Activated T-helper 1 cell treated with Interleukin-2 at 50 U/mL for 16 hours (primary cell): ENCODE results near the gene CFAP54.
"Not testable (repeated sequence)": the region's sequence is repeated elsewhere in the genome, so short reads cannot be mapped to it uniquely, and the experiment has no call there.

ENCODE experiments used
- DNase-seq: peaks from one replicate; pipeline ENCODE4 v3.0.0-alpha.2; 2020; ENCODE audit warnings: low read depth

Gene CFAP54, protein sequence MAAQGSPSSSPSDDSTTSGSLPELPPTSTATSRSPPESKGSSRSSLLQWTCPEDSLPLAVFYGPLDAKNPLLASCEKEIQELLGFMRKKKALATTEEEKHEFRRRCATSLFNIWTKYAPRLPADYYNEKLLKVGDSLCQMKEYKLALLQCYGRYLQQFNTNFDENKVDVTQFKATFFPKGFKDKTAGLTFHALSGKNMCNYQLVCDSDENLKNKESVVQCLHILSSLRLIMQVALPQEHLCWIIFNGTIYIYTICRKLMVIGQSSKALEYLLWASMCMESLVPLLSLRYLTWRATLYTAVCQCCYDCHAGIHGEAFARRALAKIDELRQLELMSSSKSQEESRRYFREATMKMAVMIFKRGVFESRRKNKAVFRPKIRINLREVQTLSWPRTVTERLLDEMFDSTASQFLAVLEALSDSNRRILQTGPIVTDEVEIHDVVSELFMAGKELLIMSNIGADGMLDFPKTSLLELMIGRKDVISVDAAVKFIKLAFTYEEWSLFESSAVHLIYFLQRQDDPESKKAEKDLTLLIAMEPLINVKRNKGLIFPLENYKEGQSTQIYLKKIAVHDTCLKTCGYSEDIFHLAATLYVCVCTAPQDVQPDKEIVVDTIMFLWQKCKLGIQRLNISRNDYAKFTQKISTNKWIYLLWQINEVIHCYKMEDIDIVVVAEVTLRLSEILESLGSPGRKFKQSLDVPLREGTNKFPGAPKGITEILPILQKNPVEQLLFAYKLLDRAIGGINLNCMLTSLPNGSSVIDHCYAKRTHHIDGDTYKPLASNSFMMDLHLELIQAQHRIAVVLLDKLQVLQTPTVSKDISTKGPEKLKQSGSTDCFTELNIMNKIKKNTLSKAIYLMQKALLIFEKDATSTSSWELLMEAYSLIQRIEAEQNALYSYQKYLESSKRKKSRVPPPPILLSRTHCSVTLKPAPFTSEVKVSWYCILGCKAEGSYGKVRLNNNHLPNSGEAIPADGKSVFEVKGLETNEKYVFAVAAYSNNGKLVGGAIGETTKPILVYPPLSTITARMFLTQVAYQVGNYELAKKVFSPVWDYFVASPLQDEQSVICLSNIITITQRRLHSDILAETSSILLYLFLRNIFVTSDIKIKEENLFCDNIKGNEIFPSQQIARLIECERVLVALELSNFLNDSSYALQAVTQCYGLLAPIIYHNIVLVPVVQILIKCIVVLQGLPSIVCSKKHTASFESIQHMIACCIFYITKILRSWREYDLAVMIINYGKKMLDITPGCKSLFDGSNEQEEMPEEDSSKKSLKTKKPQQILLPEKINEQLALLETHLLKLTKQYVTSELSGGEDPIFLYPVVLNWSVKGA (N-terminal part only)

DNA sequence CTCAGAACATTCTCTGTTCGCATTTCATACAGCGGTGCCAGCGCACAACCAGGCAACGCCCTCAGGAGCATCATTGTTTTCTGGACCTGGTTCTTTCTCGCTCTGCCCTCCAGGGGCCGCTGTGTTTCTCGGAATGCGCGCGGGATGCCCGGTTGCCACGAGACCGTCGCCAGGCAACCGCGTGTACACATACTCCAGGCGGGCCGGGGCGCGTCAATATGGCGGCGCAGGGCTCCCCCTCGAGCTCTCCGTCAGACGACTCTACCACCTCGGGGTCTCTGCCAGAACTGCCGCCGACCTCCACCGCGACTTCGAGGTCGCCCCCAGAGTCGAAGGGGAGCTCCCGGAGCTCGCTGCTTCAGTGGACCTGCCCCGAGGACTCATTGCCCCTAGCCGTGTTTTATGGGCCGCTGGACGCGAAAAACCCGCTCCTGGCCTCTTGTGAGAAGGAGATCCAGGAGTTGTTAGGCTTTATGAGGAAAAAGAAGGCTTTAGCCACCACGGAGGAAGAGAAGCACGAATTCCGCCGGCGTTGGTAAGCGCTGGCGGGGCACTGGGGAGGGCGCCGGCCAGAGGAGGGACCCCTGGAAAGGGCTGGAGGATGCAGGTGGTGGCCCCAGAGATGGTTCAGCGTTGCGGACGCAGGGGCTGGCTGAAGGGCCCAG lies at the start of gene CFAP54:
Gene CFAP54, plus strand, starts transcription at position 186 of the 665 bp plus-strand sequence. Its CDS starts 33 bp downstream, at position 219.
- peak; percentile 89 for DNase-seq

DNA sequence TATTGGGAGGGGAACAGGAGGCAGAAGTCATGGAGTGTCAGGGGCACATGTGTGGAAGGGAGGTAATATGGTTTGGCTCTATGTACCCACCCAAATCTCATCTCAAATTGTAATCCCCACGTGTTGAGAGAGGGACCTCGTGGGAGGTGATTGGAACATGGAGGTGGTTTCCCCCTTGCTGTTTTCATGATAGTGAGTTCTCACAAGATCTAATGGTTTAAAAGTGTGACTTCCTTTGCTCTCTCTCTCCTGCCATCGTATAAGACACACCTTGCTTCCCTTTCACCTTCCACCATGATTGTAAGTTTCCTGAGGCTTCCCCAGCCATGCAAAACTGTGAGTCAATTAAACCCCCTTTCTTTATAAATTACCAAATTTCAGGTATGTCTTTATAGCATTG lies 47.6 kb upstream of the CFAP54 start:
- DNase-seq = no peak

DNA sequence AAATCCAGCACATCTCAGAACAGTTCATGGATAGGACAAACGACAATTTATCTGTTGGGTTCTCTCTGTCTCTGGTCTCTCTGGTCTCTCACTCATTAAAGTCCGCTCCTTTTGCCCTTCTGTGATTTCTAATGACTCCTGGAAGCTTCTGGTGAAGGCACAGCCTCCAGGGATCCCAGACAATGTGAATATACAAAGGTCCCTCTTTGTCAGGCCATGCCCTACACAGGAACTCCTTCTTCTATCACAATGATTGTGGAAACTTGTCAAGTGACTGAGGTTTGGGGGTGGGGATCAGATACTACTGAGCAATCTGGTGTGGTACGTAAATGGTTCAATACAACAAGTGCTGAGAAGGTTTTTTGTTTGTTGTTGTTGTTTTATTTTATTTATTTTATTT lies 46.5 kb upstream of the CFAP54 start:
- no peak for DNase-seq

DNA sequence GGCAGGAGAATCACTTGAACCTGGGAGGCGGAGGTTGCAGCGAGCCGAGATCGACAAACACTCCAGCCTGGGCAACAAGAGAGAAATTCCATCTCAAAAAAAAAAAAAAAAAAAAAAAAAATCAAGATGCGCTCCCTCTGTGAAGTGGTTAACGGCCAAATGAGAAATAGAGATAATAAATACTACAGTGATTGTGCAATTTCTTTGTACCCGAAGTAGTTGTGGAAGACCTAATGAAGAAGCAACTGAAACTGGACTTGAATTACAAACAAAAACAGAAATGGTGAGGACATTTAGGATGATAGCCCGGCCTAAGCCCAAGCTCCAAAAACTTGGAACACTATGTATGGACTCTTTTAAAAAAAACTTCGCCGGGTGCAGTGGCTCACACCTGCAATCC lies 45.0 kb upstream of the CFAP54 start:
- no peak for DNase-seq

DNA sequence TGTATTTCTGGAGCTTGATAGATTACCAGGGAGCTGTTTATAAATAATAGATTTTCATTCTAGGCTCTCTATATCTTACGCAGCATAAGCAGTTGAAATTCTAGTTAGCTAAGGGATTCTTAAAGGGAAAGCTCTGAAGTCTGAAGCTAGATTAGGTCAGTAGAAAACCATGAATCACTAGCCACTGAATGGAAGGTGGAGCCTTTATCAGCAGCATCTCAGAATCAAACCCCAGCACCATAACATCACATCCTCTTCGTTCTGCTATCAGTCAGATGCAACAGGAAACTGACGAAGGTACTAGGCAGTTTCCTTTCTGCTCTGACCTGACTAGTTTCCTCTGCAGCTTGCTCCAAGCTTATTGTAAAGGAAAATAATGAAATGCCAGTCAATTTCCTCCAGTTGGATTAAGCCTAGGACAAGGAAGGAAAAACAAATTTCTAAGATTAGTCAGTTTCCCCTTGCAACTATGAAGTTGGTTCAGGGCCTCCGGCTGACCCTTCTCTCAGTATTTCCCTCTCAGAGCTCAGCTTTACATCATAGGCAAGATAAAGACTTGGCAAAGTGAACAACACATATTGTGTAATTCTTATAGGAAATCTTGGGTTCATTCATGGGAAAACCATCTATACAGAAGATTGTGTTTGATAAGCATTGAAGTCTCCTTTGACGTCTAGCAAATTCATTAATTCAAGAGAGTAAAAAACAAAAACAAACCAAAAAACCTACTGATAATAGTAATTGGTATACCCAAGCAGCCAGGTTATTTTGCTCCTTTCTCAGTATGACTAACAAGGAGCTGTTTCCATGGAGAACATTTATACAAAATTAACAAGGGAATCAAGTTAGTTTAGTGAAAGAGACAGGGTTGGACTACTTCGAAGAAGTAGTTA lies 43.4 kb upstream of the CFAP54 start:
- peak; percentile 36 for DNase-seq

DNA sequence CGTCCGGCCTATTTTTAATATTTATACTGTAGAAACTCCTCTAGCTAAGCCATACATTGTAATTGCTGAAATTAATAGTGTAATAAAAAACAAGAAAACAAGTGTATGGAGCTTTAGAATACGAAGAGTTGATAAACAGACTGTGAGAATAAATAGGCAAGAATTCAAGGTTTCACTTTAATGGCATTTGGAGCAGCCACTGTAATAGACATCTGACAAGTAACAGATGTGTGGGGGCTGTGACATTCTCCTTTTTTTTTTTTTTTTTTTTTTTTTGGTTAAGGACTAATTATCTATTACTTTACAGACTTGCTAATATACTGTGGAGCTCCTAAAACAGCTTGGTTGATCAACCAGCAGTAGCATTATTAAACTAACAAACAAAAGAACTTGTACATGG lies 42.1 kb upstream of the CFAP54 start:
- no peak for DNase-seq

DNA sequence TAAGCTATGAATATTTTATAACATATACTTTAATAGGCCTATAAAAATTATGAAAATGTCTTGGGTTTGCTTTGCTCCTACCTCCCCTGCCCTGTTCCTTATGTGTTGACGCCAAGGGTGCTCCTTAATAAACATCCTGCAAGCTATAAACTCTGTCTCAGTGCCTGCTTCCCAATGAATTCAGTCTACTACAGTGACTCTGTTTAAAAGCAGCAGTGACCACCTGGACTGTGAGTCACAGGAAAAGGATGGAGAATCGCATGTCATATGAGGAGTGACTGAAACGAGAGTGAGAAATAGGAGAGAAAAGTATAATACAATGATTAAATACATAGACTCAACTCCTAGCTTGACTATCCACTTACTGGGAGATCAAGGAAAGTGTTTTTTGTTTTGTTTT lies 41.1 kb upstream of the CFAP54 start:
- no peak for DNase-seq

DNA sequence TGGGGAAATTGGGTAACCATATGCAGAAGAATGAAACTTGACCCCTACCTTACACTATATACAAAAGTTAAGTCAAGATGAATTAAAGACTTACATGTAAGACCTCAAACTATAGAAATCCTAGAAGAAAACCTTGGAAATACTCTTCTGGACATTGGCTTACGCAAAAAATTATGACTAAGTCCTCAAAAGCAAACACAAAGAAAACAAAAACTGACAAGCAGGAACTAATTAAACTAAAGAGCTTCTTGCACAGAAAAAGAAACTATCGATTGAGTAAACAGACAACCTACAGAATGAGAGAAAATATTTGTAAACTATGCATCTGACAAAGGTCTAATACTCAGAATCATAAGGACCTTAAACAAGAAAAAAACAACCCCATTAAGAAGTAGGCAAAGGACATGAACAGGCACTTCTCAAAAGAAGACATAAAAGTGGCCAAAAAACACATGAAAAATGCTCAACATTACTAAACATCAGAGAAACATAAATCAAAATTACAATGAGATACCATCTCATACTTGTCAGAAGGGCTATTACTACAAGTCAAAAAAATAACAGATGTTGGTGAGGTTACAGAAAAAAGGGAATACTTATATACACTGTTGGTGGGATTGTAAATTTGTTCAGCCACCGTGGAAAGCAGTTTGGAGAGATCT lies 37.0 kb upstream of the CFAP54 start:
- DNase-seq = no peak

DNA sequence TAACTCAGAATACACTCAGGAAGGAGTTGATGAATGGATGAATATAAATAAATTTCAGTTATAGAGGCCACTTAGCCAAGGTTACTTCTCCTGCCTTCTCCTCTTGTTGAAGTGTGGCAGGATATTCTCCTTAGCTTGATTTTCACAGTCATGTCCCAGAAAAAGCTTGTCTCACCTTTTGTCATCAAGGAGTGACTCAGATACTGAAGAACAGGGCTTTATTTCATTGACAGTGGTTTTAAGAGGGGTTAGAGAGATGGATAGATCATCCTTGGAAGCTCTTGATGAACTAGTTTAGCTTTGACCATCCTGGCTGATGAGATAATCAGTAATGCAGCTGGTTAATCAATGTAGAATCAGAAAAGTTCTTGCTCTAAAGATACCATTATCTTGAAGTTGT lies 35.0 kb upstream of the CFAP54 start:
- no peak for DNase-seq

DNA sequence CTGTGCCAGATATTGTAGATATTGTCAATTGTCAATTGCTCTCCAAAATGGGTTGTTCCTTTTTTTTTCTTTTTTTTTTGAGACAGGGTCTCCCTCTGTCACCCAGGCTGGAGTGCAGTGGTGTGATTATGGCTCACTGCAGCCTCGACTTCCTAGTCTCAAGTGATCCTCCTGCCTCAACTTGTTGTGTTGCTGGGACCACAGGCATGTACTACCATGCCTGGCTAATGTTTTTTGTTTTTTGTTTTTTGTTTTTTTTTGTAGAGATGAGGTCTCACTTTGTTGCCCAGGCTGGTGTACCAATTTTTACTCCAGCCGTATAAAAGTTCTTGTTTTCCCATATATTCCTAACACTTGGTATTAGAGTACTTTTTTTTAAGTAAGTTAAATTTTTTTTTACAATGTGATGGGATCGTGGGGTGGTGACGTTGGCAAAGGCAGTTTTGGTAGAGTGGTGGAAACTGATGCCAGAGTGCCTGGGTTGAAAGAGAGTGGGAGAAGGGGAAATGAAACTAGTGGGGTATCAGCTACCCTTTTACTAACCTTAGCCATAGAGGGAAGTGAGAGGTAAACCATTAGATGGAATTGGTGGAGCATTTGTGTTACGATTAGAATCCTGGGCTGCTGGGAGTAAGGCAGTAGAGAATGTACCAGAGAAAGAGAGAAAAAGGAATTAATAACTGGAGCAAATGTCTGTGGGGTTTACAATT lies 33.0 kb upstream of the CFAP54 start:
- no peak for DNase-seq

DNA sequence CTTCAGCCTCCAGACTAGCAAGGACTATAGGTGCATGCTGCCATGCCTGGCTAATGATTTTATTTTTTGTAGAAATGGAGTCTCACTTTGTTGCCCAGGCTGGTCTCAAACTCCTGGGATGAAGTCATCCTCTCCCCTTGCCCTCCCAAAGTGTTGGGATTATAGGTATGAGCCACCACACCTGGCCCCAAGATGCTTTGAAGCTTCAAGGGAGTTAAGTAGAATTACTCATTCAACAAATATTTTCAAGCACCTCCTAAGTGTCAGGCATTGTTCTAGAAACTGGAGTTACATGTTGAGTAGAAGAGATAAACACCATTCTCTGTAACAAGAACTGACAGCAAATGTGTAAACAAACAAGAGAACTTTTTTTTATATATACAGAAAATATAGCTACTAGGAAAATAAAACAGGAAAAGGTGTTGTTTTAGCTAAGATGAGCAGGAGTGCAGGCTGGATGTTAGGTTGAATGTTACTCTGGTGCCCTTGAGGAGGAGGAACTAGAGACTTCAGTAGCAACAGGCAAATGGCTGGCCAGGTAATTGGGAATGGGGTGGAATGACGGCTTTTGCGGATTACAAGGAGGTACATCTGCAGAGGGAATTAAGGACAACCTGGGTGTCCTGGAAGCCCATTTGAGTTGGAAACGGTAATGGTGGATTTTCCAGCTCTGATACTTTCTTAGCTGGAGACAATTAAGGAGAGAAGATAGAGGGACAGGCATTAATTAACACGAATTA lies 32.0 kb upstream of the CFAP54 start:
- no peak for DNase-seq

DNA sequence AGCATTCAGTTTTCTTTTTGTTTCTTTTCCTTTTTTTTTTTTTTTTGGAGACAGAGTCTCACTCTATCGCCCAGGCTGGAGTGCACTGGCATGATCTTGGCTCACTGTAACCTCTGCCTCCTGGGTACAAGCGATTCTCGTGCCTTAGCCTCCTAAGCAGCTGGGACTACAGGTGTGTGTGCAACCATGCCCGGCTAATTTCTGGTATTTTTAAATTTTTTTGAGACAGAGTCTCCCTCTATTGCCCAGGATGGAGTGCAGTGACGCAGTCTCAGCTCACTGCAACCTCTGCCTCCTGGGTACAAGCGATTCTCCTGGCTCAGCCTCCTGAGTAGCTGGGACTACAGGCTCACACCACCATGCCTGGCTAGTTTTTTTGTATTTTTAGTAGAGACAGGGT lies 30.1 kb upstream of the CFAP54 start:
- DNase-seq = not testable (repeated sequence)

DNA sequence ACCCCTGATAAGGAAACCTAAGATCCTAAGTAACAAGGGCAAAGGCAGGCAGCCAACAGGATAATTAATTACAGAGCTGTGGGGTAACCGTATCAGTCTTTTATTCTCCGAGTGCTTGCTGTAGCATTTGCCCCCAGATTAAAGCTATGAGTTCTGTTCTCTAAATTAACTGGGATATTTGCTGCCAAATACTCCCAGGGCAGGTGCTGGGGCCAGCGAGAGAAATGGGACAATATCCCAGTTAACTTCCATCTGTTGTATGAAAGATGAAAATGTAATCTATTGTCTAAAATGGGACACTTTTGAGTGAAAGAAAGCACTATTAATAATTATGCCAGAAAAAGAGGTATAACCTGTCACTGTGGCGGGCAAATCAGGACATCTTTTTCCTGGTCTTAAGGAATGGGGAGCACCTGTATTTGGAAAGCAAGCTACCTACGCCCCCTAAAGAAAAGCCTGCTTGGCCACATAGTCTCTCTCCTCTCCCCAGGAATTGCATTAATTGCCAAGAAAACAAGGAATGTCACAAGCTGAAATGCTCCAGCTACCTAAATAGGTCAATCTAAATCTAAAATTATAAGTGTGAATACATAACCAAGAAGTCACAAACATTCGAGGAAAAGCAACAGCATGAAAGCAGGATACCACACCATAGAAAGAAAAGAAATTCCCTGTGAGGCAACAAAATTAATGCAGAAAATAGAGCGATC lies 26.7 kb upstream of the CFAP54 start:
- DNase-seq = no peak

DNA sequence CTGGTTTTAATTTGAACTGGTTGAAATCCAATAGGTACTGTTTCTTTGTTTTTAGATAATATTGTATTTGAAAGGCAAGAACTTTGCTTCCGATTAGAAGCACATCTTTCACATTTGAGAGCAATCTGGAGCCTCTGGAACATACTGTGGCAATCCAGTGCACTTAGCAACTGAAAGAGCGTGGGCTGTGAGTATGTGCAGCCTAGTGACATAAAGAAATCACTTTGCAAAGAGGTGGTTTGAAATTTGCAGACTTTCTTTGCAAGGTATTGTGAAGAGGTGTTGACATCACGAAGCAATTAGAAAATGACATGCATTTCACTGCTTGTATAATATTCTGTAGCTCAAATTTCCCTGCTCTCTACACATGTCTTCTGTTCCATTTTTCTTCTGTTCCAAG lies 23.5 kb upstream of the CFAP54 start:
- no peak for DNase-seq

DNA sequence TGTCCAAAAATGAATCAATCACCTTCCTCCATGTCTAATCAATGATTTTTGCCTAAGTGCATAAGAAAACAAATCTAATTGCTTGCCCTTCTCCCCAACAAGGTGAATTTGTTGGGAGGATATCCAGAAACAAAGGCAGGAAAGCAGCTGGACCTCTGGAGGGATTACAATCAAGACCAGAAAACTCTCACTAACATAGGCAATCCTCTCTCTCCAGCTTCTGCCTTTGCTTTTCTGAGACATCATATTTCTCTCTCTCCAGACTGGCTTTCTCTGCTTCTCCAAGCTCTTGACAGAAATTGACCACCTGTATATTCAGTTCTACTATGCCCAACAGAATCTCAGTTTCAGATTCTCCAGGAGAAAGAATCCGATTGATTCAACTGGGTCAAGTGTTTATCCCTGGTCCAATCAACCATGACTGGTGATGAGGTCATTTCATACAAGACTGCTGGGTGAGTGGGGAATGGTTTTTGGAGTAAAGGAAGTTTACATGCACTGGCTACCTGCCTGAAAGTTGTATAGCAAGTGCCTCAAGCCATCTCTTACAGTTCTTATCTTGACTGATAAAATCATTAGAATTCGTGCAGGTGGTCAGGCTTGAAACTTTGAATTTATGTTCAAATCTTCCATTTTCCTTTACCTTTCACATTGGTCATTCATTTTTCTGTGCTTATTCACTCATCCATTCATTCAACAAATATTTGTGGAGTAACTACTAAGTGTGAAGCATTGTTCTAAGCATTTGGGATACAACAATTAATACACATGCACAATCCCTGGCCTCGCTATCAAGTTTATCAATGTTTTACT lies 22.2 kb upstream of the CFAP54 start:
- no peak for DNase-seq

DNA sequence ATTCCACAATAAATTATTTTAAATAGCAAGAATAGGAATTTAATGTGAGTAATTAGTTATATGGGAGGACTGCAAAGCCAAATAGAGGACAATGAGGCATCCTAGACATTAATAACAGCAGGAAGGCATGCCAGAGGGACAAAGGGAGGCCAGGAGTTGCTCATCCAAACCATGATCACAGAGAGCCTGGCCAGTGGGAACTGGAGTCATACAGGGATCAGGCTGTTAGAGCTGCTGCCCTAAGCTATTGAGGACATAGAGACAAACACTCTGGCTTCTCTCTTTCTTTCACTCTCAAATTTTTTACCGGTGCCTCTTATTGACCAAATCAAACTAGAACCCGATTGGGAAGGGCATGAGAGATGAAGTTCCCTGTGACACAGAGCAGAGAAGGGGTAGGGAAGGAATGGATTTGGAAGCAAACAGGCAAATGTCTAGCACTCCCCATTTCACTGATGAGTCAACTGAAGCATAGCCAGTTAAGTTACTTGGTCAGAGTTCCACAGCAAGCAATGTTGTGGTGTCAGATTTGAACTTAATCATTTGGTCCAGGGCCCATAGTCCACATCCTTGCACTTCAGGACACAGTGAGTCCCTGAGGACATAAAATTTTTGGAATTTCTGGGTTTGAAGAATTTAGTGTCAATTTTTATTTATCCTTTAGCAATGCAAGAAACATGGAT lies 17.9 kb upstream of the CFAP54 start:
- no peak for DNase-seq

DNA sequence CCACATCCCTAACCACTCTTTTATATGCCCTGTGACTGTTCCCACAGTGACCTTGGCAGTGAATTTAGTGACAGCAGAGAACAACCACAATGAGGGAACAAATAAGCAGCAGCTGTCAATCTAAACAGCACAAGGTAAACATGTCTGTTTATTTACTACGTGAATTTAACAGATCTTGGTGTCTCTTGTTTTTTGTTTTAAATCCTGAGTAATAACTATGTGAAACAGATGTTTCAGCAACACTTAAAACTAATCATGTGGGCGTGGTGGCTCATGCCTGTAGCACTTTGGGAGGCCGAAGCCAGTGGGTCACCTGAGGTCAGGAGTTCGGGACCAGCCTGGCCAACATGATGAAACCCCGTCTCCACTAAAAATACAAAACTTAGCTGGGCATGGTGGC lies 17.0 kb upstream of the CFAP54 start:
- DNase-seq = no peak
